CD14-positive monocyte (primary cell): ENCODE results near the gene NOTCH1. TPM values are rescaled to one million over a fixed set of nuclear protein-coding genes. Genes with fewer than 3 reads are reported as not detected.

Source experiments
- DNase-seq, 3 donors: peaks; one replicate each; pipeline ENCODE4 v3.0.0-alpha.2; 2011 to 2022
- H2AFZ ChIP-seq: 2 replicates; pipeline ENCODE4 v1.6.0; 2012; ENCODE audit warnings: mild to moderate bottlenecking, low read depth, low read length, inconsistent platforms; ENCODE audit not compliant: insufficient read depth, poor library complexity, severe bottlenecking
- H3K27ac ChIP-seq, 2 donors: 1 replicate in 1 of 2; 2 replicates in 1 of 2; pipeline ENCODE4 v1.5.1; 2012 to 2013; ENCODE audit warnings: low read length in 2 of 2, control low read depth in 1 of 2, inconsistent platforms in 1 of 2, low read depth in 1 of 2, mild to moderate bottlenecking in 1 of 2
- H3K27me3 ChIP-seq, 2 donors: one replicate each; pipeline versions ENCODE4 v1.6.0 to v1.6.1; 2011 to 2013; ENCODE audit warnings: low read length in 2 of 2; ENCODE audit not compliant: control insufficient read depth in 2 of 2, insufficient read depth in 2 of 2
- H3K36me3 ChIP-seq, 2 donors: replicated peaks in 1 of 2; 1 replicate in 1 of 2; 2 replicates in 1 of 2; pipeline versions ENCODE4 v1.5.1 to v1.6.1; 2012 to 2013; ENCODE audit warnings: low read length in 2 of 2, control low read depth in 1 of 2, inconsistent platforms in 1 of 2, mild to moderate bottlenecking in 1 of 2; ENCODE audit not compliant: insufficient read depth in 2 of 2, control insufficient read depth in 1 of 2
- H3K4me1 ChIP-seq, 2 donors: 1 replicate in 1 of 2; 2 replicates in 1 of 2; pipeline versions ENCODE4 v1.5.1 to v1.6.1; 2012 to 2013; ENCODE audit warnings: low read length in 2 of 2, control low read depth in 1 of 2, inconsistent platforms in 1 of 2, mild to moderate bottlenecking in 1 of 2, moderate library complexity in 1 of 2; ENCODE audit not compliant: insufficient read depth in 2 of 2, control insufficient read depth in 1 of 2
- H3K4me2 ChIP-seq: replicated peaks from 2 replicates; pipeline ENCODE3; 2012; ENCODE audit warnings: low read length, moderate library complexity, mild to moderate bottlenecking; ENCODE audit not compliant: poor library complexity, severe bottlenecking; ENCODE audit errors: extremely low read depth
- H3K4me3 ChIP-seq, 3 experiments: fragments of 200-600 bp in 1 of 3; sonication (generic) in 1 of 3; replicated peaks in 1 of 3; 1 replicate in 2 of 3; 2 replicates in 1 of 3; pipeline ENCODE4 v1.5.1; 2011 to 2013; ENCODE audit warnings: low read length in 3 of 3, mild to moderate bottlenecking in 3 of 3, control low read depth in 2 of 3, low read depth in 2 of 3, inconsistent platforms in 1 of 3, moderate library complexity in 1 of 3
- H3K79me2 ChIP-seq: 2 replicates; pipeline ENCODE4 v1.6.0; 2012; ENCODE audit warnings: mild to moderate bottlenecking, control low read depth, inconsistent platforms, low read length, moderate library complexity; ENCODE audit not compliant: insufficient read depth
- H3K9ac ChIP-seq: 2 replicates; pipeline ENCODE4 v1.6.0; 2017; ENCODE audit warnings: low read length, mild to moderate bottlenecking; ENCODE audit not compliant: insufficient read depth, poor library complexity, severe bottlenecking
- H3K9me3 ChIP-seq, 2 donors: replicated peaks in 1 of 2; 1 replicate in 1 of 2; 2 replicates in 1 of 2; pipeline versions ENCODE4 v1.5.1 to v1.6.1; 2012 to 2013; ENCODE audit warnings: low read length in 2 of 2, control low read depth in 1 of 2; ENCODE audit not compliant: control insufficient read depth in 1 of 2, insufficient read depth in 1 of 2
- H4K20me1 ChIP-seq: 2 replicates; pipeline ENCODE4 v1.6.0; 2012; ENCODE audit warnings: mild to moderate bottlenecking, low read length, control low read depth, moderate library complexity; ENCODE audit not compliant: insufficient read depth
- H3K27ac Mint-ChIP-seq, 7 donors: one replicate each; pipeline ENCODE4 v1.8.0; 2020; ENCODE audit warnings: mild to moderate bottlenecking in 7 of 7, mixed read lengths in 7 of 7, moderate library complexity in 6 of 7, inconsistent platforms in 2 of 7
- H3K27me3 Mint-ChIP-seq, 3 donors: one replicate each; pipeline ENCODE4 v1.8.0; 2021 to 2022; ENCODE audit warnings: low read depth in 3 of 3, mild to moderate bottlenecking in 3 of 3, mixed read lengths in 3 of 3, moderate library complexity in 3 of 3, inconsistent platforms in 1 of 3
- H3K36me3 Mint-ChIP-seq, 2 donors: one replicate each; pipeline ENCODE4 v1.8.0; 2020; ENCODE audit warnings: mixed read lengths in 2 of 2, inconsistent platforms in 1 of 2, mild to moderate bottlenecking in 1 of 2
- H3K4me1 Mint-ChIP-seq: one replicate; pipeline ENCODE4 v1.8.0; 2020; ENCODE audit warnings: mild to moderate bottlenecking, mixed read lengths
- H3K4me3 Mint-ChIP-seq, 2 donors: one replicate each; pipeline ENCODE4 v1.8.0; 2020; ENCODE audit warnings: mild to moderate bottlenecking in 2 of 2, mixed read lengths in 2 of 2, moderate library complexity in 1 of 2
- H3K9me3 Mint-ChIP-seq, 7 donors: one replicate each; pipeline ENCODE4 v1.8.0; 2020 to 2022; ENCODE audit warnings: mixed read lengths in 7 of 7, mild to moderate bottlenecking in 6 of 7, moderate library complexity in 6 of 7, inconsistent platforms in 2 of 7
- WGBS: methylation state at CpG from one replicate; pipeline ENCODE4 v1.1.5; 2013; ENCODE audit warnings: missing lambda C conversion rate; ENCODE audit not compliant: insufficient coverage; 5-methylcytosine and 5-hydroxymethylcytosine counted together
- intact Hi-C, 2 donors: fragments of 100-400 bp; cut with micrococcal nuclease; formaldehyde crosslinking; loops; one replicate each; pipeline versions ENCODE4 v1.15.0 to v1.15.1; 2023
- polyA plus RNA-seq, 3 donors: library from polyadenylated mRNA; depleted of rRNA in 1 of 3; unstranded in 2 of 3; stranded (reverse) in 1 of 3; fragments of 300-500 nt in 2 of 3; fragments of >200 nt in 1 of 3; fragmentation: Illumina TruSeq in 2 of 3; gene quantifications; 1 replicate in 2 of 3; 2 replicates in 1 of 3; pipeline ENCODE4 v1.2.3, GENCODE V29; 2012 to 2021
- TF ChIP-seq, protein P1 (sequence below): fragments of 200-600 bp; IDR thresholded peaks from one replicate; pipeline ENCODE4 v1.8.0; 2022; ENCODE audit warnings: antibody characterized with exemption, mild to moderate bottlenecking

Gene NOTCH1
- polyA plus RNA-seq, 3 donors: 1.4 to 33.0 (median 2.2) TPM

DNA sequence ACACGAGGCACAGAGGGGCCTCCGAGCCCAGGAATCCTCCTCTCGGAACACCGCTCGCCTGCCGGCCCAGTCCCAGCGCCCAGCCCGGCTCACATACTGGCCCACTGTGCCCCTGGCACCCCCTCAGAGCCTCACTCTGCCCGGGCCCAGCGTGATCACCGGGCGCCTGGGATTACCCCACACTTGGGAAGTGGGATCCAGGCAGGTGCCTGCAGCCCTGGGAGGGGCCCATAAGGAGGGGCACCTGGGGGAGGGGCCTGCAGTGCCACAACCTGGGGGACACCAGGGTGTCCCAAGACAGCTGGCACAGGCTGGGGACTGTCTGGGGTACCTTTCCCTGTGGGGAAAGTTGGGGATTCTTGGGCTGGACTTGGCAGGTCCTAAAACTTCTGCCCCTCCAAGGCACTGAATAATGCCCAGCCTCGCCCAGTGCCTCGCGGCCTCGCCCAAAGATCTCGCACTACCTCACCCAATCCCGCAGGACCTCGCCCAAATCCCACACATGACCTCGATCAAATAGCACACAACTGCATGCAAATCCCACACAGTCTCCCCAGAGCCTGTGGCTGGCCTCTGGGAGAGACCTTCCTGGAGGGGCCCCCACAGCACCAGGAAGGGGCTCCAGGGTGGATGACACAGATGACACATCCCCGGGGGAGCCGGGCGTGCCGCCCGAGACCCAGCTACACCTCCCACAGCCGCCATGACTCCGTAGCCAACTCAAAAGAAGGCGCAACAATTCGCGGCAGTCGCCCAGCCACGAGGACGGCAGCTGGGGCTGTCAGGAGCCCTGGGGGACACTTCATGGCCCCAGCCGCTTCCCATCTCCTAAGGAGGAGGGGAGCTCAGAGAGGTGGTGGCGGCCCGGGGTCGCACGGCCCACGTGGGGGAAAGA, 13.7 kb downstream of the NOTCH1 start:
- Histone ChIP-seq H3K27ac (peak overlapping the region in 1 of 2 donors; percentile 94), H3K4me3 (no peak overlapping the region), H3K4me1 (peaks cover 67 to 84% of the 10 kb centered on the region in 2 donors), H3K9me3 (no peaks in the 10 kb centered on the region), H4K20me1 (peaks cover 95% of the 10 kb centered on the region), H3K36me3 (peaks cover 7 to 12% of the 10 kb centered on the region in 2 donors), H3K79me2 (peaks cover 79% of the 10 kb centered on the region), H3K9ac (peak overlapping the region; percentile 84), H2AFZ (no peak overlapping the region), H3K4me2 (peak overlapping the region; percentile 59), H3K27me3 (peaks cover 0 to 35% of the 10 kb centered on the region in 2 donors)
- DNase-seq: no peak
- intact Hi-C loops: loop anchor here in 1 of 2 donors (5.0 kb wide), 1 partner anchor 95 kb away; no protein-coding TSS in a partner anchor
- 54% methylated on average over 25 of the region's 39 CpGs for WGBS
- H3K27me3 Mint-ChIP-seq: peaks cover 21 to 44% (median 25%) of the 10 kb centered on the region in 3 donors
- peak overlapping the region in 1 of 2 donors; percentile 79 for H3K4me3 Mint-ChIP-seq
- TF ChIP-seq, protein P1, sequence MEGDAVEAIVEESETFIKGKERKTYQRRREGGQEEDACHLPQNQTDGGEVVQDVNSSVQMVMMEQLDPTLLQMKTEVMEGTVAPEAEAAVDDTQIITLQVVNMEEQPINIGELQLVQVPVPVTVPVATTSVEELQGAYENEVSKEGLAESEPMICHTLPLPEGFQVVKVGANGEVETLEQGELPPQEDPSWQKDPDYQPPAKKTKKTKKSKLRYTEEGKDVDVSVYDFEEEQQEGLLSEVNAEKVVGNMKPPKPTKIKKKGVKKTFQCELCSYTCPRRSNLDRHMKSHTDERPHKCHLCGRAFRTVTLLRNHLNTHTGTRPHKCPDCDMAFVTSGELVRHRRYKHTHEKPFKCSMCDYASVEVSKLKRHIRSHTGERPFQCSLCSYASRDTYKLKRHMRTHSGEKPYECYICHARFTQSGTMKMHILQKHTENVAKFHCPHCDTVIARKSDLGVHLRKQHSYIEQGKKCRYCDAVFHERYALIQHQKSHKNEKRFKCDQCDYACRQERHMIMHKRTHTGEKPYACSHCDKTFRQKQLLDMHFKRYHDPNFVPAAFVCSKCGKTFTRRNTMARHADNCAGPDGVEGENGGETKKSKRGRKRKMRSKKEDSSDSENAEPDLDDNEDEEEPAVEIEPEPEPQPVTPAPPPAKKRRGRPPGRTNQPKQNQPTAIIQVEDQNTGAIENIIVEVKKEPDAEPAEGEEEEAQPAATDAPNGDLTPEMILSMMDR: no peak
- H3K27ac Mint-ChIP-seq: peak overlapping the region in 3 of 7 donors; percentile 35 to 88 (median 74)
- peaks cover 0 to 2% (median 0%) of the 10 kb centered on the region in 7 donors for H3K9me3 Mint-ChIP-seq
- peaks cover 58% of the 10 kb centered on the region for H3K4me1 Mint-ChIP-seq
- peaks cover 27 to 44% of the 10 kb centered on the region in 2 donors for H3K36me3 Mint-ChIP-seq

DNA sequence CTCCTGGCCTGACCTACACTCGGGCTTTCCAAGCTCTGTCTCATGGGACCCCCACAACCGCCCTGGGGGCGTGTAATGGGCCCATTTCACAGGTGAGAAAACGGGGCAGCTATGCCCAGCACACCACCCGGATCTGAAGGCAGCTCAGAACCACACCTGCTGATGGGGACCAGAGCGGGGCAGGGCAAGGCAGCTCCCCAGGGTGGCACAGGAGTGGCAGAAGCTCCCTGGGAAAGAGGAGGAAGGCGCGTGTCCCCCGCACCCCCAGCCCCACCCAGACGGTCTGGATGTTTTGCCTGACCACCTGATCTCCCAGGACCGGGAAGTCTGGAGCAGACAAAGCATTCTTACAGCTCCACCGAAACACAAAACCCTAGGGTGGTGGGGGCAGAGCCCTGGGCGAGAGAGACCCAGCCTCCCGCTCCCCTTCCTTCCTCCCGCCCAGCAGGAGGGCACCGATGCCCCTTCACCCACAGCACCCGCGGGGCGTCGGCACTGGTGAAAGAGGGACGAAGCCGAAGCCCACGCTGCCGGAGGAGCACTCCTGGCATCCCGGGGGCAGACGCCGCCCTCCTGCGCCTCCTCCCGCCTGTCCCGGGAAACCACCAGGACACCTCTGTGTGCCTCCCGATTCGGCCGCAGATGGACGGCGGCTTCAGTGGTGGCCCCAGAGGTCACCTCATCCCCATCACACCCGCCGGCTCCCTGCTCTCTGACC, 14.5 kb downstream of the NOTCH1 start:
- H3K4me1 ChIP-seq: peaks cover 67 to 78% of the 10 kb centered on the region in 2 donors
- no peak for DNase-seq
- no peak overlapping the region for H2AFZ ChIP-seq
- peak overlapping the region; percentile 25 for H3K9ac ChIP-seq
- Mint-ChIP-seq H3K4me1 (peaks cover 57% of the 10 kb centered on the region), H3K4me3 (peak overlapping the region in 1 of 2 donors; percentile 62), H3K27me3 (peaks cover 21 to 44% (median 25%) of the 10 kb centered on the region in 3 donors), H3K27ac (peak overlapping the region in 1 of 7 donors; percentile 54), H3K9me3 (peaks cover 0 to 2% (median 0%) of the 10 kb centered on the region in 7 donors), H3K36me3 (peaks cover 22 to 38% of the 10 kb centered on the region in 2 donors)
- peaks cover 0 to 4% of the 10 kb centered on the region in 2 donors for H3K36me3 ChIP-seq
- H3K4me2 ChIP-seq: peak overlapping the region; percentile 48
- intact Hi-C loops: loop anchor here in 1 of 2 donors (5.0 kb wide), 1 partner anchor 96 kb away; no protein-coding TSS in a partner anchor
- H3K27ac ChIP-seq: no peak overlapping the region
- no peaks in the 10 kb centered on the region for H3K9me3 ChIP-seq
- 63% methylated on average over 18 of the region's 37 CpGs for WGBS
- no peak overlapping the region for H3K4me3 ChIP-seq
- peaks cover 0 to 35% of the 10 kb centered on the region in 2 donors for H3K27me3 ChIP-seq
- H3K79me2 ChIP-seq: peaks cover 77% of the 10 kb centered on the region
- TF ChIP-seq, protein P1: no peak
- peaks cover 95% of the 10 kb centered on the region for H4K20me1 ChIP-seq
